ENCODE measurements around the gene GLCE.

GLCE gene

DNA sequence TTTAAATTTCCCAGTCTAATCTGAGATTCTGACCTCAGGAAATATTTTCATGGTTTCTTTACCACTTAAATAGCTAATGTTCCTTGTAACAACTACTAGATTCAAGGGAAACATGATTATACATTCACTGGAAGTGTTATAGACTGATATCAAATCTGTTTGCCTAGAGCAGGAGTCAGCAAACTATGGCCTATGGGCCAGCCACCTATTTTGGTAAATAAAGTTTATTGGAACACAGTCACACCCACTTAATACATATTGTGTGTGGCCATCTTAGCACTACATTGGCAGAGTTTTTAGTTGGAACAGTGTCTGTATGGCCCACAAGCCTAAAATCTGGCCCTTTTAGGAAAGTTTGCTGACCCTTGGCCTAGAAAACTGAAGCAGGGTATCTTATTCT is 50.1 kb downstream of the GLCE start:
- DNase-seq: no peak

DNA sequence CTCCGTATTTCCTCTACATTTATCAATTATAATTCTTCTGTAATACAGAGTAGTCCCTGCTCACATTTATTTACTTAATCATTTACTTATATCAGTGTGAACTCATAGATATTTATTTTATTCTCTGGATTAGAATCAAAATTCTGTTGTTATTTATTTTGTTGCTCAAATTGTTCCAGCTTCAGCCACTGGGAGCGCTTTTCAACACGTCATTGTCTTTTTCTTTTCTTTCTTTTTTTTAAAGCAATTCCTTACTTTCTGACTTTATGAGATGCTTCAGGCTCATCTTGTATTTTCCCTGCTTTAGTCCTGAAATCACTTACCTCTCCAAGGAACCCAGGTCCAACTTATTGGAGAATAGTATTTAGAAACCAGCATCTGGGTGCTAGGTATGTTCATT is 53.4 kb downstream of the GLCE start:
- DNase-seq: no peak

DNA sequence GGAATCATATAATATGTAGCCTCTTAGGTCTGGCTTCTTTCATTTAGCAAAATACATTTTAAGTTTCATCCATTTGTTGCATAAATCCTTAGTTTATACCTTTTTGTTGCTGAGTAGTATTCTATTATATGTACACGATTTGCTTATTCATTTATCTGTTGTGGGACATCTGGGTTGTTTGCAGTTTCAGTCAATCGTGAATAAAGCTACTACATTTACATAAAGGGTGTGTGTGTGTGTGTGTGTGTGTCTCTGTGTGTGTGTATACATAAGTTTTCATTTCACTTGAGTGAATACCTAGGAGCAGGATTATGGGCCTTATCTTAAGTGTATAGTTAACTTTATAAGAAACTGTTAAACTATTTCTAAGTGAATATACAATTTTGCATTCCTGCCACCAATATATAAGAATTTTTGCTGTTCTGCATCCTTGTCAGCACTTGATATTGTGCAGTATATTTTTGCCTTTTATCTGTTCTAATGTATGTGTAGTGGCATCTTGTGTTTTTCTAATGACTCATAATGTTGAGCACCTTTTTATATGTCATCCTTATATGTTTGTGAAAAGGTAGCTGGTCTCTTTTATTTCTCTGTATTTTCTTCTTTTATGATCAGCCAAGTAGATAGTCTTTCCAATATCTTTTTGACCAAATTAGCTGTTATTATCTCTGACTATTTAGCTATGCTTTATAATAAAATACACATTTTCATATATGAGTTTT is 55.0 kb downstream of the GLCE start:
- DNase-seq: no peak

GRCh38 chr15:69217381-69217780 is 56.9 kb downstream of the GLCE start:
- no peak for DNase-seq

DNA sequence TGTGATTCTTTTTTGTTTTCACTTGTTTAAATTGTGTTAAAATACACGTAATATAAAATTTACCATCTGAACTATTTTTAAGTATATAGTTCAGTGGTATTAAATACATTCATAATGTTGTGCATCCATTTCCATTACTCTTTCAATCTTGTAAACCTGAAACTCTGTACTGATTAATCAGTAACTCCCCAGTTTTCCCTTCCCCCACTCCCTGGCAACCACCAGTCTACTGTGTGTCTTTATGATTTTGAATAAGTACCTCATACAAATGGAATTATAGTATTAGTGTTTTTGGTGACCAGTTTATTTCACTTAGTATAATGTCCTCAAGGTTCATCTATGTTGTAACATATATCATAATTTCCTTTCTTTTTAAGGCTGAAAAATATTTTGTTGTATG is 59.3 kb downstream of the GLCE start:
- no peak for DNase-seq

DNA sequence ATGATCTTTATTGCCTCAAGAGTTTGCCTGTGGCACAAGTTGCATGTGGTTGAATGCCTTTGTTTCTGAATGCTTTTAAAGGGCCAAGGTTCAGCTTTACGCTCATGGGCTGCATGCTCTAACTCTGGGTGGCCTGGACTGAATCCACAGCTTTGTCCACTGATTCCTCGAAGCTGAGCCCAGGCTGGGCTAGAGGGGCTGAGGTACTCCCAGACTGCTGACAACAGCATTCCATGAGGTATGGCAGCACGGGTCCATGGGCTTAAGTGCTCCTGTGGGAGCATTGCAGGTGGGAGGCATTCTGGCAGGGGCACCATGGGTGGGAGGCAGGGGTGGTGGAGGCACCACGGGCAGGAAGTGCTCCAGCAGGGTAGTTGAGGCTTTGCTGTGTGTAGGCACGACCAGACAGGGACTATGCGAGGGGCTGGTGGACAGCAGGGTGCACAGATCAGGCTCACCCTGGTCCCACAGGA is 61.6 kb downstream of the GLCE start:
- no peak for DNase-seq

DNA sequence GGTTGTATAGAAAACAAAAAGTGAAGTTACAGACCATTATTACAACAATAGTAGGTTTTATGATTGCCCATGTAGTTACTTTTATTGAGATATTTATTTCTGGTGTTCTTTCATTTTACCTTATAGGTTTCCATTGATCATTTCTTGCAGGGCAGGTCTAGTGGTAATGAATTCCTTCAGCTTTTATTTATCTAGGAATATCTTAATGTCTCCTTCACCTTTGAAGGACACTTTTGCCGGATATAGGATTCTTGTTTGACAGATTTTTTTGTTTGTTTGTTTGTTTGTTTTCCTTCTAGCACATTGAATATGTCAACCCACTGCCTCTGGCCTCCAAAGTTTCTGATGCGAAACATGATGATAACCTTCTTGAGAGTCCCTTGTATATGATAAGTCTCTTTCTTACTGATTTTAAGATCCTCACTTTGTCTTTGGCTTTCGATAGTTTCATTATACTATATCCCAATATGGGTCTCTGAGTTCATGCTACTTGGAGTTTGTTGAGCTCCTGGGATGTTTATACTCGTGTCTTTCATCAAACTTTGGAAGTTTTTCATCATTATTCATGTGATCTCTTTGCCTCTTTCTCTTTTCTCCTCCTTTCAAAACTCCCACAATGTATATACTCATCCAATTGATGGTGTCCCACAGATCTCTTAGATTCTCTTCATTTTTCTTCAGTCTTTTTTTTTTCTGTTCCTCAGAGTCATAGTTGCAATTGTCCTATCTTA is 62.8 kb downstream of the GLCE start:
- no peak for DNase-seq

DNA sequence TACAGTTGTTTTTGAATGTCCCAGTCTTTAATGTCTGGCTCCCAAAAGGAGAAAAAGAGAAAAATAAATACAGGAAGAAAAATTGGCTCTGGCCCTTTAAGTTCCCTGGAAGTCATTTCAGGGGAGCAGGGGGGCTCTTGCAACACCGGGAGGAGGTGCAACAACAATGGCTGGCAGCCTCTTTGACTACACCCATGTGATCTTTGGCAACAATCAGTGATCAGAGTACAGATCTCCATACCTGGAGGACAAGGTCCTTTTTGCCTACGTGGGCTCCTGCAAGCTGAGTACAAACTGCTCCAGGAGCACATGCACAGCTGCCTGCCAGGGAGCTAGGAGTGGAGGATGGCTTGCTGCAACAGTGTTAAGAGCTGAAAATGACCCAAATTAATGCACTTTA is 63.9 kb downstream of the GLCE start:
- no peak for DNase-seq

GRCh38 chr15:69225355-69226022 is 65.1 kb downstream of the GLCE start:
- no peak for DNase-seq

DNA sequence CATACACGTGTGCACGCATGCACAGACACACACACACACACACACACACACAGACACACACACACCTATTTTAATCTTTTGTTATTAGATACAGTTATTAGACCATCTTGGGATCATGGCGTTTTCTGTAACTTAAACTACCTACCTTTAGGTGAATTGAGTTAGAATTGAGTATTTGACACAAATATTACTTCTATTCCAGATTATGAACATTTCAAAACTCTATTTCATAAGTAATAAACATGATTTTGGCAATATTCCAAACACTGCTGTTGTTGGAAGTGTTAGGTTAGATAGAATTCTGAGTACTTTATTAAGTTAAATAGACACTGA is 65.6 kb downstream of the GLCE start:
- no peak for DNase-seq

DNA sequence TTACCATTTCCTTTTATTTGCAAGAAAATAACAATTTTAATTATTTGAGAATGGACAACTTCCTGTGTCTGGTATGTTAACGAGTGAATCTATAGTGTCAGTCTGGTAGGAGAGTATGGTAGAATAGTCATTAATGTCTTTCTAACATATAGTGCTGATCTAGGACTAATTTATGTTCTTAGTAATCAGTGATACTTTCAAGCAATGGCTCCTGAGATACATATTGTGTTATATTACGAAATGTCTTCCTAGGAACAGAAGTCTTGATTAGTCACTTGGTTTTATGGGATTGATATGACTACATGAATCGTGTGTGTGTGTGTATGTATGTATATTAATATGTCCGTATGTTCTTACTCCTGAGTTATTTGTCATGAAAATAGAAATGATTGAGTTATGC is 71.7 kb downstream of the GLCE start:
- DNase-seq: no peak

GRCh38 chr15:69232765-69233164 is 72.3 kb downstream of the GLCE start:
- no peak for DNase-seq

- no peak for DNase-seq
Measured at GRCh38 chr15:69234676-69235075, 74.2 kb downstream of the GLCE start.

- DNase-seq: no peak
Measured at GRCh38 chr15:69236505-69236904, 76.1 kb downstream of the GLCE start.

DNA sequence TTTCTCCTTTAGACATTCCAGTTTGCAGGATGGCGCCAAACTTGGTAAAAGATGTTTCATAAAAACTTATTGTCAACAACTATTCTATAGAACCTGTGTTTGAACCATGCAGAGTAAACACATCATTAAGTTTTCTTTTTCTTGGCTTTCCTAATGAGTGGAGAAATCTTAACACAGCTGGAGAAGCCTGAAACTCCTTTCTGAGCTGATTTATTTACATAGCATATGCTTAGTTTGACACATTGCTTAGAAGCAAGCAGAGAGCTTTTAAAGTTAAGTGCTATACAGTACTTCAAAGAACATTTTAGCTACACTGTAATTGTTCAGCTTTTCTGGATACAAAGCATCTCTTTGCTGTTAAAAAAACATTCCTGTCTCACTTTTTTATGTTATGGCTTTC is 77.3 kb downstream of the GLCE start:
- DNase-seq: no peak

DNA sequence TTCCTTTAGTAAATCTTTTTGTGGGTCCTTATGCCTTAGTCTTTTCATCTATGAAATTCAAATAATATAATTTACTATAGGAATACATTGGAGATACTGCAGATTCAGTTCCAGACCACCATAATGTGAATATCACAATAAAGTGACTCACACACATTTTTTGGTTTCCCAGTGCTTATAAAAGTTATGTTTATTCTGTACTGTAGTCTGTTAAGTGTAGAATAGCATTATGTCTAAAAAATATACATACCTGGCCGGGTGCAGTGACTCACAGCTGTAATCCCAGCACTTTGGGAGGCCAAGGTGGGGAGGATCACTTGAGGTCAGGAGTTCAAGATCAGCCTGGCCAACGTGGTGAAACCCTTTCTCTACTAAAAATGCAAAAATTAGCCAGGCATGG is 84.4 kb downstream of the GLCE start:
- DNase-seq: no peak

- DNase-seq: no peak
Measured at GRCh38 chr15:69253156-69253555, 92.7 kb downstream of the GLCE start.

GRCh38 chr15:69265347-69265955 is 105.0 kb downstream of the GLCE start:
- no peak for DNase-seq

- no peak for DNase-seq
Measured at GRCh38 chr15:69271217-69271616, 110.8 kb downstream of the GLCE start.

GRCh38 chr15:69272139-69272538 is 111.7 kb downstream of the GLCE start:
- no peak for DNase-seq

DNA sequence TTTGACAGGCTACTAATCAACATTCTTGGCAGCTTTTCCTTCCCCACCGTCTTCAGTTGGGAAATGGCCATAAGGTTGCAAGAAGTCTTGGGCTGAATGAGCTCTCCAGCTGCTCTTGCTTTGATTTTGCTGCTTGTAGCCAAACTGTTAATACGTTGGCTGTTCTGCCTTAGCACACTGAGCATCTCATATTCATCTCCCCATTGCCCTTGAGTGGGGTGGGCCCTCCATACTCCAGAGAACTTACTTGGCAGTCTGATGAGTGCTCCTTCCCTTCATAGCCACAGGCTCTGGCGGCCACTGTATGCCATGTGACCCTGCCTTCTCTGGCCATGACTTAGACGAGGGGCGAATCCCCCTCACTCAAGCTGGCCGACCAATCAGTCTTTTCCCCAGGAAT is 112.5 kb downstream of the GLCE start:
- no peak for DNase-seq

DNA sequence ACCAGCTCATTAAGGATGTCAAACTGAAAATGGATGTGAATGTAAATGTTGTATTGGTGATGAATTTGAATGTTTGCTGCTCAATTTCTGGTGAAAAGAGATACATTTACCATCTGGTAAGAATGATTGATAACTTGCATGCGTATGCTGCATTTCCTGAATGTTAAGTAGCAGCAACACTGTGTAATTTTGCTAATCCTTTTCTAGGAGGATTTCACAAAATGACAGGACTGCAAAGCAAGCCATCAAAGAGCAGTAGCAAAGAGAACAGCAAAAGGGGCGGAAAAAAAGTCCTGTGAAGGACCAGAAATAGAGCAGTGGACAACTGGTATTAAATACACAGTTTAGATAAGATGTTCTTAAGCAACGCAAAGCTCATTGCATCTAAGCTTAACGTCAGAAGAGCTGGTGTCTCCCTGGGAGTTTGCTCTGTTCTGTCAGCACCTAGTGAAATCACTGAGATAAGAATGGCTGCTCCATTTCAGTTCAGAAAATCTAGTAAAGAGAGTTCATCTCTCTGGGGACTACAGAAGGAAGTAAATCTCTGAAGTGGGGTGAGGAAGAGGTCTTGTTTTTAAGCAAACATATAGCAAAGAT is 114.7 kb downstream of the GLCE start:
- DNase-seq: no peak

DNA sequence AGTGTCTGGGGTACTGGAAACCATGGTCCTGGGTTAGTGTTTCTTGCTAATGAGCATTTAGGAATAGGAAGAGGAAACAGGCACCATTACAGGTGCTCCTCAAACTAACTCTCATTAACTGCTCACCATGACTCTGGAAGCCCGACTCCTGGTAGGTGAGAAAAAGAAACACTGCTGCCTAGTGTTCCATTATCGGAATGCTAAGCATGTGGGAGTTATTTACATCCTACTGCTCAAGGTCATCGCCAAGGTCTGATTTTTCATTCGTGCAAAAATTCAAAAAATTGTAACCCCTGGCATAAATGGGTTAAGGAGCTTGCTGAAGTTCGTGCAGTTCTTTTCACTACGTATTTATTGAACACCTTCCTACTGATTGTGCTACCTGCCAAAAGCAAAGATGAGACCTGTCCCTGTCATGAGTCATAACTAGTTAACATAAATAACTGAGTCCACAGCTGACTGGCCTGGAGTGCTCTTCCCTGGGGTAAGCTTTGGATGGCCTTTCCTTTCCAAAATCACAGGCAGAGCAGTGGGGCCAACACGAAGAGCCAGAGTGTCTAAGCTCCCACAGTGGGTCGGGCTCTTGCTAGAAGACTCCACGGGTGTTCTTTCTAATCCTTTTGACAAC is 115.6 kb downstream of the GLCE start:
- DNase-seq: no peak
